ENCODE results near the gene ARPC2. TPM values are rescaled to one million over a fixed set of nuclear protein-coding genes. Genes with fewer than 3 reads are reported as not detected.

ARPC2 gene
- total RNA-seq, 1 donor from 2014 or later, result 424 TPM

DNA sequence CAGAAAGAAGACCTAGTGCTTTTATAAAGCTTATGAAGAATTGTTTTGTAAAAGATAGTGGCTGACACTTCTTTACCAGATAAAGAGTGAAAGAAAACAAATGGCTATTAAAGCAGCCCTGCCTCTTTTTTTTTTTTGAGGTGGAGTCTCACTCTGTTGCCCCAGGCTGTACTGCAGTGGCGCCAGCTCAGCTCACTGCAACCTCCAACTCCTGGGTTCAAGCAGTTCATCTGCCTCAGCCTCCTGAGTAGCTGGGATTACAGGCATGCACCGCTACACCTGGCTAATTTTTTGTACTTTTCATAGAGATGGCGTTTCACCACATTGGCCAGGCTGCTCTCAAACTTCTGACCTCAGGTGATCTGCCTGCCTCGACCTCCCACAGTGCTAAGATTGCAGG lies 12.9 kb downstream of the ARPC2 start:
- Mint-ChIP-seq H3K9me3 (ENCODE audit: low read depth) (no peaks in the 10 kb centered on the region), H3K4me1 (ENCODE audit: low read depth) (peaks cover 39% of the 10 kb centered on the region), H3K4me3 (ENCODE audit: unreplicated experiment) (no peak overlapping the region), H3K36me3 (ENCODE audit: low read depth) (peaks cover 40% of the 10 kb centered on the region), H3K27me3 (ENCODE audit: low read depth) (no peaks in the 10 kb centered on the region), H3K27ac (ENCODE audit: unreplicated experiment) (peak overlapping the region; percentile 79)
- TF ChIP-seq, protein P1, sequence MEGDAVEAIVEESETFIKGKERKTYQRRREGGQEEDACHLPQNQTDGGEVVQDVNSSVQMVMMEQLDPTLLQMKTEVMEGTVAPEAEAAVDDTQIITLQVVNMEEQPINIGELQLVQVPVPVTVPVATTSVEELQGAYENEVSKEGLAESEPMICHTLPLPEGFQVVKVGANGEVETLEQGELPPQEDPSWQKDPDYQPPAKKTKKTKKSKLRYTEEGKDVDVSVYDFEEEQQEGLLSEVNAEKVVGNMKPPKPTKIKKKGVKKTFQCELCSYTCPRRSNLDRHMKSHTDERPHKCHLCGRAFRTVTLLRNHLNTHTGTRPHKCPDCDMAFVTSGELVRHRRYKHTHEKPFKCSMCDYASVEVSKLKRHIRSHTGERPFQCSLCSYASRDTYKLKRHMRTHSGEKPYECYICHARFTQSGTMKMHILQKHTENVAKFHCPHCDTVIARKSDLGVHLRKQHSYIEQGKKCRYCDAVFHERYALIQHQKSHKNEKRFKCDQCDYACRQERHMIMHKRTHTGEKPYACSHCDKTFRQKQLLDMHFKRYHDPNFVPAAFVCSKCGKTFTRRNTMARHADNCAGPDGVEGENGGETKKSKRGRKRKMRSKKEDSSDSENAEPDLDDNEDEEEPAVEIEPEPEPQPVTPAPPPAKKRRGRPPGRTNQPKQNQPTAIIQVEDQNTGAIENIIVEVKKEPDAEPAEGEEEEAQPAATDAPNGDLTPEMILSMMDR (IDR thresholded peaks at IDR 0.05), result no peak
- no peak for DNase-seq (ENCODE audit: low spot score)

DNA sequence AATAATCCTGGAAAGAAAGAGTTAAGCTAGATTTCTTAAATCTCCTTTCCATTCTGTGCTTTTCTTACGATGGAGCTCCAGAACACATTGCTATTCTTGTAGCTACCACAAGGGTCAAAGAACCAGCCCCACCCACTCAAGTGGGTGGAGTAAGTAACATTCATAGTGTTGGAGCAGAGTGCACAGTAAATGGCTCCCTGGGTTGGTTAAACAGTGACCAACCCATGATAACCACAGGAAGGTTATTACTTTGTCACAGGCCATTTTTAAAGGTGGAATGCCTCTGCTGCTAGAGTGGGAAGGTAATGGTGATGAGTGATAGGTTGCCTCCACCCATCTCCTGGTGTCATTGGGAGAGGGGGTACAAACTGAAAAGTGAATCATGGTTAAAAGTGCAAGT lies 13.9 kb downstream of the ARPC2 start:
- Mint-ChIP-seq H3K36me3 (ENCODE audit: low read depth) (peaks cover 41% of the 10 kb centered on the region), H3K4me3 (ENCODE audit: unreplicated experiment) (no peak overlapping the region)
- no peak for DNase-seq (ENCODE audit: low spot score)

DNA sequence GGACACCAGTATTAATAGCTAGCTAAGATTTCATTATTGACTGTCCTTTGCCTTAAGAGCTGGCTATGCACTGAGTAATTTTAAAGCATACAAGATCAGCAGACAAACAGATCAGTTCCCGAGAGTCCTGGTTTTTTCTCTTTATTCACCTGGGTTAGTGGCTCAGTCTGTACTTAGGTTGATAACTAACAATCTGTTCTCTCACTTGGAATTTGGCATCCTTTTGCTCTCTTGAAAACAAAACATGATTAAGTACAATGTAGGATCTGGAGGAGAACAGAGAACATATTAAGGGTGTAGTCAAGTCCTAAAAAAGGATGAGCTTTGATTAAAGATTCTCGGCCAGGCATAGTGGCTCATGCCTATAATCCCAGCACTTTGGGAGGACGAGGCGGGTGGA lies 16.6 kb downstream of the ARPC2 start:
- Mint-ChIP-seq H3K4me3 (ENCODE audit: unreplicated experiment) (no peak overlapping the region), H3K36me3 (ENCODE audit: low read depth) (peaks cover 39% of the 10 kb centered on the region), H3K27ac (ENCODE audit: unreplicated experiment) (no peak overlapping the region), H3K4me1 (ENCODE audit: low read depth) (peaks cover 28% of the 10 kb centered on the region), H3K27me3 (ENCODE audit: low read depth) (no peaks in the 10 kb centered on the region), H3K9me3 (ENCODE audit: low read depth) (no peaks in the 10 kb centered on the region)
- TF ChIP-seq, protein P1 (IDR thresholded peaks at IDR 0.05), result no peak
- no peak for DNase-seq (ENCODE audit: low spot score)

More for the DNA sequence above, 13.9 kb downstream of the ARPC2 start:
- TF ChIP-seq, protein P1 (IDR thresholded peaks at IDR 0.05), result peak; percentile 51
- Mint-ChIP-seq H3K27me3 (ENCODE audit: low read depth) (no peaks in the 10 kb centered on the region), H3K4me1 (ENCODE audit: low read depth) (peaks cover 36% of the 10 kb centered on the region), H3K9me3 (ENCODE audit: low read depth) (no peaks in the 10 kb centered on the region), H3K27ac (ENCODE audit: unreplicated experiment) (peak overlapping the region; percentile 79)

DNA sequence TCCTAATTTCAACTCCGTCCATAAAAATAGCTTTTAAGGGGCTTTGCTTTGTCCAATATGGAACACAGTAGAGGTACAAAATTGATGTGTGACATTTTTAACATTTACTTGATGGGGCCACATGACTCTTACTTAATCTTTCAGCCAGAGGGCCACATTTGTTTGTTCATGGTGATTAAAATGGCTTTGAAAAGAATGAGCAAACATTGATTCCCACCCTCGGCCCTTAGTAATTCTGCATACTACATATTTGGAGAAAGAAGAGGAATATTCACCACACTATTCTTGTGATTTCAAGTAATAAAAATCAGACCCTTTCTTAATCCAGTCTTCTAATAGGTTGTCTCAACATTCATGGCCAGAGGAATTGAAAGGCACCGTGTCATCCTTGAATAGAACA lies 17.5 kb downstream of the ARPC2 start:
- H3K9me3 Mint-ChIP-seq (ENCODE audit: low read depth), result no peaks in the 10 kb centered on the region
- no peak overlapping the region for H3K4me3 Mint-ChIP-seq (ENCODE audit: unreplicated experiment)
- TF ChIP-seq, protein P1 (IDR thresholded peaks at IDR 0.05), result no peak
- peaks cover 45% of the 10 kb centered on the region for H3K36me3 Mint-ChIP-seq (ENCODE audit: low read depth)
- no peaks in the 10 kb centered on the region for H3K27me3 Mint-ChIP-seq (ENCODE audit: low read depth)
- H3K27ac Mint-ChIP-seq (ENCODE audit: unreplicated experiment), result no peak overlapping the region
- DNase-seq (ENCODE audit: low spot score), result no peak
- peaks cover 19% of the 10 kb centered on the region for H3K4me1 Mint-ChIP-seq (ENCODE audit: low read depth)

DNA sequence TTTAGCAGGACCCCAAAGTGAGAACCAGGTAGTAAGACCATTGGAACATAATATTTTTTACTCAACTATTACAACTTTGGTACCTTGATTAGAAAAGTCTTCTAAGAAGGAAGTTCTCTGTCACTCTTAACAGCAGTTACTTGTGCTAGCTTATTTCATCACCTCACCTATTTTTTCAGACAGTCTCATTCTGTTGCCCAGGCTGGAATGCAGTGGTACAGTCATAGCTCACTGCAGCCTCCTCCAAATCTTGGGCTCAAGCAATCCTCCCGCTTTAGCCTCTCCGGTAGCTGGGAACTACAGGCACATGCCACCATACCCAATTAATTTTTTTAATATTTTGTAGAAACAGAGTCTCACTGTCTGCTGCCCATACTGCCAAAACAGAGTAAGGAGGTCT lies 18.0 kb downstream of the ARPC2 start:
- Mint-ChIP-seq H3K4me3 (ENCODE audit: unreplicated experiment) (no peak overlapping the region), H3K4me1 (ENCODE audit: low read depth) (peaks cover 14% of the 10 kb centered on the region), H3K27ac (ENCODE audit: unreplicated experiment) (no peak overlapping the region), H3K36me3 (ENCODE audit: low read depth) (peaks cover 45% of the 10 kb centered on the region), H3K27me3 (ENCODE audit: low read depth) (no peaks in the 10 kb centered on the region), H3K9me3 (ENCODE audit: low read depth) (no peaks in the 10 kb centered on the region)
- TF ChIP-seq, protein P1 (IDR thresholded peaks at IDR 0.05), result no peak
- no peak for DNase-seq (ENCODE audit: low spot score)
